HG02870 (cell line): ENCODE results near the gene ADAMTSL4.
"Not testable (repeated sequence)": the region's sequence is repeated elsewhere in the genome, so short reads cannot be mapped to it uniquely, and the experiment has no call there.

Experiments used
- ATAC-seq: cut with Tn5 transposase; IDR thresholded peaks from one replicate; pipeline ENCODE4 v1.9.1; 2021; ENCODE audit warnings: mild to moderate bottlenecking, moderate library complexity; ENCODE audit not compliant: unreplicated experiment

Gene ADAMTSL4

GRCh38 chr1:150579945-150580642 lies 30.9 kb downstream of the ADAMTSL4 start:
- ATAC-seq: no peak

- not testable (repeated sequence) for ATAC-seq
Observed at GRCh38 chr1:150580966-150581365, 31.8 kb downstream of the ADAMTSL4 start.

GRCh38 chr1:150581437-150581836 lies 32.2 kb downstream of the ADAMTSL4 start:
- not testable (repeated sequence) for ATAC-seq

GRCh38 chr1:150581962-150582361 lies 32.8 kb downstream of the ADAMTSL4 start:
- not testable (repeated sequence) for ATAC-seq

GRCh38 chr1:150582371-150582770 lies 33.2 kb downstream of the ADAMTSL4 start:
- ATAC-seq: no peak

GRCh38 chr1:150596095-150596892 lies 47.1 kb downstream of the ADAMTSL4 start:
- no peak for ATAC-seq

- ATAC-seq: no peak
Observed at GRCh38 chr1:150596976-150597375, 47.8 kb downstream of the ADAMTSL4 start.

GRCh38 chr1:150598346-150598745 lies 49.1 kb downstream of the ADAMTSL4 start:
- ATAC-seq: not testable (repeated sequence)

- ATAC-seq: no peak
Observed at GRCh38 chr1:150601540-150601939, 52.3 kb downstream of the ADAMTSL4 start.

GRCh38 chr1:150602372-150602771 lies 53.2 kb downstream of the ADAMTSL4 start:
- not testable (repeated sequence) for ATAC-seq

GRCh38 chr1:150603711-150604110 lies 54.5 kb downstream of the ADAMTSL4 start:
- ATAC-seq: no peak

GRCh38 chr1:150604226-150604588 lies 55.0 kb downstream of the ADAMTSL4 start:
- ATAC-seq: no peak

- ATAC-seq: not testable (repeated sequence)
Observed at GRCh38 chr1:150605451-150605731, 56.2 kb downstream of the ADAMTSL4 start.

- no peak for ATAC-seq
Observed at GRCh38 chr1:150606463-150607142, 57.4 kb downstream of the ADAMTSL4 start.

GRCh38 chr1:150609732-150610131 lies 60.5 kb downstream of the ADAMTSL4 start:
- no peak for ATAC-seq
